GM23338 (cell line): ENCODE measurements around the gene PSMD3.

Source experiments
- EZH2 ChIP-seq: fragments of 200-600 bp; sonication (generic); IDR thresholded peaks from one replicate; pipeline ENCODE4 v1.8.0; 2017; ENCODE audit warnings: antibody characterized with exemption, mild to moderate bottlenecking, low read depth; ENCODE audit not compliant: unreplicated experiment
- EZH2phosphoT487 ChIP-seq: fragments of 200-600 bp; sonication (generic); IDR thresholded peaks from one replicate; pipeline ENCODE4 v1.8.1; 2018; ENCODE audit warnings: antibody characterized with exemption; ENCODE audit not compliant: unreplicated experiment
- JUNB ChIP-seq: IDR thresholded peaks from one replicate; pipeline ENCODE4 v1.6.1; 2016; ENCODE audit warnings: antibody characterized with exemption; ENCODE audit not compliant: unreplicated experiment
- NANOG ChIP-seq: IDR thresholded peaks from 2 replicates; pipeline ENCODE4 v1.6.1; 2016; ENCODE audit warnings: antibody characterized with exemption, borderline replicate concordance
- POLR2AphosphoS5 ChIP-seq: IDR thresholded peaks from 2 replicates; pipeline ENCODE4 v1.6.1; 2016; ENCODE audit warnings: antibody characterized with exemption, low read depth
- TF ChIP-seq, protein P1 (sequence below): IDR thresholded peaks from one replicate; pipeline ENCODE4 v1.6.1; 2018; ENCODE audit warnings: antibody characterized with exemption; ENCODE audit not compliant: unreplicated experiment
- TF ChIP-seq, protein P2 (sequence below), 2 experiments: fragments of 200-600 bp in 1 of 2; sonication (generic) in 1 of 2; conservative IDR thresholded peaks; 2 replicates each; pipeline versions ENCODE4 v1.5.1 to v1.6.1; 2016 to 2017; ENCODE audit warnings: antibody characterized with exemption in 2 of 2, low read depth in 2 of 2, mild to moderate bottlenecking in 2 of 2, moderate library complexity in 1 of 2

DNA sequence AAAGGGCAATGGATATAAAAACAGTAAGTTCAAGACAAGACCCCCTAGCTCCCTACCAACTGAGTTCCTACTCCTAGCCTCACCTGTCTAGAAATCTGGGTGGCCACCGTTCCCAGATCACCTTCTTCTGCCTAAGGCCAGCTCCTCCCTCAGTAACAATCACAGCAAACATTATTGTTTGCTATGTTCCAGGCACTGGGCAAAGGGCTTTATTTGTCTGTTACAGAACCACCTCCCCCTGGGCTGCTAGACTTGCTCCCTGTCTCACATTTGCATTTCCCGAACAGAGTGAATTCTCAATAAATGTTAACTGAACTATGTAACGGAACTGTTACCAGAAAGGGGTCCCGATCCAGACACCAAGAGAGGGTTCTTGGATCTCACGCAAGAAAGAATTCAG lies 46.3 kb upstream of the PSMD3 start:
- TF ChIP-seq, protein P1, sequence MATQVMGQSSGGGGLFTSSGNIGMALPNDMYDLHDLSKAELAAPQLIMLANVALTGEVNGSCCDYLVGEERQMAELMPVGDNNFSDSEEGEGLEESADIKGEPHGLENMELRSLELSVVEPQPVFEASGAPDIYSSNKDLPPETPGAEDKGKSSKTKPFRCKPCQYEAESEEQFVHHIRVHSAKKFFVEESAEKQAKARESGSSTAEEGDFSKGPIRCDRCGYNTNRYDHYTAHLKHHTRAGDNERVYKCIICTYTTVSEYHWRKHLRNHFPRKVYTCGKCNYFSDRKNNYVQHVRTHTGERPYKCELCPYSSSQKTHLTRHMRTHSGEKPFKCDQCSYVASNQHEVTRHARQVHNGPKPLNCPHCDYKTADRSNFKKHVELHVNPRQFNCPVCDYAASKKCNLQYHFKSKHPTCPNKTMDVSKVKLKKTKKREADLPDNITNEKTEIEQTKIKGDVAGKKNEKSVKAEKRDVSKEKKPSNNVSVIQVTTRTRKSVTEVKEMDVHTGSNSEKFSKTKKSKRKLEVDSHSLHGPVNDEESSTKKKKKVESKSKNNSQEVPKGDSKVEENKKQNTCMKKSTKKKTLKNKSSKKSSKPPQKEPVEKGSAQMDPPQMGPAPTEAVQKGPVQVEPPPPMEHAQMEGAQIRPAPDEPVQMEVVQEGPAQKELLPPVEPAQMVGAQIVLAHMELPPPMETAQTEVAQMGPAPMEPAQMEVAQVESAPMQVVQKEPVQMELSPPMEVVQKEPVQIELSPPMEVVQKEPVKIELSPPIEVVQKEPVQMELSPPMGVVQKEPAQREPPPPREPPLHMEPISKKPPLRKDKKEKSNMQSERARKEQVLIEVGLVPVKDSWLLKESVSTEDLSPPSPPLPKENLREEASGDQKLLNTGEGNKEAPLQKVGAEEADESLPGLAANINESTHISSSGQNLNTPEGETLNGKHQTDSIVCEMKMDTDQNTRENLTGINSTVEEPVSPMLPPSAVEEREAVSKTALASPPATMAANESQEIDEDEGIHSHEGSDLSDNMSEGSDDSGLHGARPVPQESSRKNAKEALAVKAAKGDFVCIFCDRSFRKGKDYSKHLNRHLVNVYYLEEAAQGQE = no peak
- TF ChIP-seq, protein P2, sequence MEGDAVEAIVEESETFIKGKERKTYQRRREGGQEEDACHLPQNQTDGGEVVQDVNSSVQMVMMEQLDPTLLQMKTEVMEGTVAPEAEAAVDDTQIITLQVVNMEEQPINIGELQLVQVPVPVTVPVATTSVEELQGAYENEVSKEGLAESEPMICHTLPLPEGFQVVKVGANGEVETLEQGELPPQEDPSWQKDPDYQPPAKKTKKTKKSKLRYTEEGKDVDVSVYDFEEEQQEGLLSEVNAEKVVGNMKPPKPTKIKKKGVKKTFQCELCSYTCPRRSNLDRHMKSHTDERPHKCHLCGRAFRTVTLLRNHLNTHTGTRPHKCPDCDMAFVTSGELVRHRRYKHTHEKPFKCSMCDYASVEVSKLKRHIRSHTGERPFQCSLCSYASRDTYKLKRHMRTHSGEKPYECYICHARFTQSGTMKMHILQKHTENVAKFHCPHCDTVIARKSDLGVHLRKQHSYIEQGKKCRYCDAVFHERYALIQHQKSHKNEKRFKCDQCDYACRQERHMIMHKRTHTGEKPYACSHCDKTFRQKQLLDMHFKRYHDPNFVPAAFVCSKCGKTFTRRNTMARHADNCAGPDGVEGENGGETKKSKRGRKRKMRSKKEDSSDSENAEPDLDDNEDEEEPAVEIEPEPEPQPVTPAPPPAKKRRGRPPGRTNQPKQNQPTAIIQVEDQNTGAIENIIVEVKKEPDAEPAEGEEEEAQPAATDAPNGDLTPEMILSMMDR (conservative IDR thresholded peaks at IDR 0.05; ENCODE audit: low read depth in 2 of 2) = no peak
- TF ChIP-seq EZH2phosphoT487 = no peak
- TF ChIP-seq POLR2AphosphoS5 = no peak
- no peak for TF ChIP-seq NANOG
- no peak for TF ChIP-seq JUNB
- TF ChIP-seq EZH2 = no peak
